Measurements from ENCODE around the gene DAGLA. TPM values are rescaled to one million over a fixed set of nuclear protein-coding genes. Genes with fewer than 3 reads are reported as not detected.

The DAGLA gene
- total and polyA plus RNA-seq, 2 donors from 2014 or later = 1.4 to 3.9 TPM

GRCh38 chr11:61756452-61757212 lies 76.4 kb downstream of the DAGLA start:
- DNase-seq = peak in 3 of 5 donors; percentile 54 to 70 (median 64)

GRCh38 chr11:61757213-61757862 lies 77.1 kb downstream of the DAGLA start:
- H3K4me3 ChIP-seq (ENCODE audit: low read length in 3 of 3) = peak overlapping the region in 2 of 3 donors; percentile 25 to 49

More at GRCh38 chr11:61756452-61757212, 76.4 kb downstream of the DAGLA start:
- Histone ChIP-seq H3K9me3 (ENCODE audit: control insufficient read depth in 2 of 3, insufficient read depth in 1 of 3, low read length in 3 of 3) (no peaks in the 10 kb centered on the region), H3K9ac (ENCODE audit: low read length in 3 of 3) (peak overlapping the region in 1 of 3 donors; percentile 46), H3K27me3 (ENCODE audit: control insufficient read depth, insufficient read depth, low read length) (no peaks in the 10 kb centered on the region), H3K4me3 (ENCODE audit: low read length in 3 of 3) (peak overlapping the region in 2 of 3 donors; percentile 25 to 49), H3K4me1 (ENCODE audit: control insufficient read depth in 2 of 3, insufficient read depth in 2 of 3, low read depth in 1 of 3, low read length in 3 of 3) (peaks cover 0 to 23% (median 0%) of the 10 kb centered on the region in 3 donors), H3K27ac (ENCODE audit: low read depth in 2 of 2, low read length in 2 of 2) (peak overlapping the region; percentile 74 to 75), H3K36me3 (ENCODE audit: control insufficient read depth in 2 of 3, insufficient read depth in 3 of 3, low read length in 3 of 3) (no peaks in the 10 kb centered on the region)
- intact Hi-C loops (cut with DNase I) = no loop called here
- no peak for TF ChIP-seq CTCF (IDR thresholded peaks at IDR 0.05; ENCODE audit: borderline replicate concordance, extremely low read depth, insufficient read depth)
- FAIRE-seq = no peak

GRCh38 chr11:61760946-61761345 lies 80.8 kb downstream of the DAGLA start:
- DNase-seq (no peak), FAIRE-seq (no peak)
- H3K4me3 ChIP-seq (ENCODE audit: low read length in 3 of 3) = no peak overlapping the region
- H3K9ac ChIP-seq (ENCODE audit: low read length in 3 of 3) = no peak overlapping the region
- no peaks in the 10 kb centered on the region for H3K9me3 ChIP-seq (ENCODE audit: control insufficient read depth in 2 of 3, insufficient read depth in 1 of 3, low read length in 3 of 3)
- H3K27ac ChIP-seq (ENCODE audit: low read depth in 2 of 2, low read length in 2 of 2) = no peak overlapping the region
- no peak for TF ChIP-seq CTCF (IDR thresholded peaks at IDR 0.05; ENCODE audit: borderline replicate concordance, extremely low read depth, insufficient read depth)
- no peaks in the 10 kb centered on the region for H3K27me3 ChIP-seq (ENCODE audit: control insufficient read depth, insufficient read depth, low read length)
- peaks cover 0 to 13% (median 0%) of the 10 kb centered on the region in 3 donors for H3K4me1 ChIP-seq (ENCODE audit: control insufficient read depth in 2 of 3, insufficient read depth in 2 of 3, low read depth in 1 of 3, low read length in 3 of 3)
- intact Hi-C loops (cut with DNase I) = no loop called here
- H3K36me3 ChIP-seq (ENCODE audit: control insufficient read depth in 2 of 3, insufficient read depth in 3 of 3, low read length in 3 of 3) = no peaks in the 10 kb centered on the region

More at GRCh38 chr11:61757213-61757862, 77.1 kb downstream of the DAGLA start:
- peak overlapping the region in 1 of 3 donors; percentile 46 for H3K9ac ChIP-seq (ENCODE audit: low read length in 3 of 3)
- intact Hi-C loops (cut with DNase I) = no loop called here
- H3K9me3 ChIP-seq (ENCODE audit: control insufficient read depth in 2 of 3, insufficient read depth in 1 of 3, low read length in 3 of 3) = no peaks in the 10 kb centered on the region
- H3K27ac ChIP-seq (ENCODE audit: low read depth in 2 of 2, low read length in 2 of 2) = peak overlapping the region; percentile 41 to 75
- FAIRE-seq (no peak), DNase-seq (no peak)
- no peaks in the 10 kb centered on the region for H3K27me3 ChIP-seq (ENCODE audit: control insufficient read depth, insufficient read depth, low read length)
- H3K4me1 ChIP-seq (ENCODE audit: control insufficient read depth in 2 of 3, insufficient read depth in 2 of 3, low read depth in 1 of 3, low read length in 3 of 3) = peaks cover 0 to 19% (median 0%) of the 10 kb centered on the region in 3 donors
- H3K36me3 ChIP-seq (ENCODE audit: control insufficient read depth in 2 of 3, insufficient read depth in 3 of 3, low read length in 3 of 3) = no peaks in the 10 kb centered on the region
- TF ChIP-seq CTCF (IDR thresholded peaks at IDR 0.05; ENCODE audit: borderline replicate concordance, extremely low read depth, insufficient read depth) = no peak

Measured in kidney (tissue), 14 donors.